Tibial nerve (tissue), 4 donors: ENCODE results near the gene GNG7.

Experiments
- CTCF ChIP-seq, 5 experiments: fragments of 200-600 bp in 3 of 5; fragments of 450-650 bp in 2 of 5; sonication (generic) in 3 of 5; IDR thresholded peaks; one replicate each; pipeline ENCODE4 v1.5.1; 2016 to 2019; ENCODE audit warnings: antibody characterized with exemption in 5 of 5, mild to moderate bottlenecking in 3 of 5, moderate library complexity in 2 of 5
- EP300 ChIP-seq, 2 donors: sonication (generic); formaldehyde crosslinking; IDR thresholded peaks; one replicate each; pipeline ENCODE4 v1.6.1; 2017; ENCODE audit warnings: antibody characterized with exemption in 2 of 2, mild to moderate bottlenecking in 1 of 2
- POLR2A ChIP-seq, 2 donors: fragments of 450-650 bp; IDR thresholded peaks; one replicate each; pipeline ENCODE4 v1.6.1; 2017; ENCODE audit warnings: antibody characterized with exemption in 2 of 2, mild to moderate bottlenecking in 2 of 2, moderate library complexity in 2 of 2

DNA sequence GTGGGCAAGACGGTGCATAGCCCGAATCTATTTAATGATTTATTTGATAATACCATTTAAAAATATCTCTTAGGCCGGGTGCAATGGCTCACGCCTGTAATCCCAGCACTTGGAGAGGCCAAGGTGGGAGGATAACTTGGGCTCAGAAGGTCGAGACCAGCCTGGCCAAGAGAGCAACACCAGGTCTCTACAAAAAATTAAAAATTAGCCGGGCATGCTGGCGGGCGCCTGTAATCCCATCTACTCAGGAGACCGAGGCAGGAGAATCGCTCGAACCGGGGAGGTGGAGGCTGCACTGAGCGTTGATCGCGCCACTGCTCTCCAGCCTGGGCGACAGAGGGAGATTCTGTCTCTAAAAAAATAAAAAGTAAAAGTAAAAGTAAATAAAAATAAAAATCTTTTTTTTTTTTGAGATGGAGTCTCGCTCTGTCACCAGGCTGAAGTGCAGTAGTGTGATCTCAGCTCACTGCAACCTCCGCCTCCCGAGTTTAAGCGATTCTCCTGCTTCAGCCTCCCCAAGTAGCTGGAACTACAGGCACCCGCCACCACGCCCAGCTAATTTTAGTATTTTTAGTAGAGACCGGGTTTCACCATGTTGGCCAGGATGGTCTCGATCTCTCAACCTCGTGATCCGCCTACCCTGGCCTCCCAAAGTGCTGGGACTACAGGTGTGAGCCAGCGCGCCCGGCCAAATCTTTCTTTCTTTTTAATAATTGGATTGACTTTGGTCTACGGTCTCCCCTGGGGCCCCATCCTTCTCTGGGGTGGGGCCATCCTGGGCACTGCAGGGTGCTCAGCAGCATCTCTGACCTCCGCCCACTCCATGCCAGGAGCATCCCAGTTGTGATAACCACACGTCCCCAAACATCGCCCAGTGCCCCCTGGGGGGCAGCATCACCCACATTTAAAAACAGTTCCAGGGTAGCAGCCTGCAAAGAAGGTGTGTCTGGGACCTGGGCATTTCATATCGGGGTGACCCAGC, 90.7 kb downstream of the GNG7 start:
- TF ChIP-seq CTCF (IDR thresholded peaks at IDR 0.05) (no peak), POLR2A (IDR thresholded peaks at IDR 0.05) (no peak), EP300 (IDR thresholded peaks at IDR 0.05) (no peak)
